ENCODE data around the gene USP24. TPM values are rescaled to one million over a fixed set of nuclear protein-coding genes. Genes with fewer than 3 reads are reported as not detected.
"Not testable (repeated sequence)": the region's sequence is repeated elsewhere in the genome, so short reads cannot be mapped to it uniquely, and the experiment has no call there.

The USP24 gene
- total RNA-seq, 1 donor from 2014 or later = 21.8 TPM

DNA sequence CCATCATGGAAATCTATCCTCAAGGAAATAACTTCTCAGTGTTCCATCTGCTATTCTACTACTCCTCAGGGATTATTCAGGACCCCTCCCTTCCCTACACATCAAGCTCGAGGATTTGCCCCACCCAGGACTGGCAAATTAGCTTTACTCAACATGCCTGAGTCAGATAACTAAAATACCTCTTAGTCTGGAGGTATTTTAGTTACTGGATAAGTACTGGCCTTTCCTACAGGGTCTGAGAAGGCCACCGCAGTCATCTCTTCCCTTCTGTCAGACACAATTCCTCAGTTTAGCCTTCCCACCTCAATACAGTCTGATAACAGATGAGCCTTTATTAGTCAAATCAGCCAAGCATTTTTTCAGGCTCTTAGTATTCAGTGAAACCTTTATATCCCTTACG, 188.5 kb downstream of the USP24 start:
- ATAC-seq = not testable (repeated sequence)

DNA sequence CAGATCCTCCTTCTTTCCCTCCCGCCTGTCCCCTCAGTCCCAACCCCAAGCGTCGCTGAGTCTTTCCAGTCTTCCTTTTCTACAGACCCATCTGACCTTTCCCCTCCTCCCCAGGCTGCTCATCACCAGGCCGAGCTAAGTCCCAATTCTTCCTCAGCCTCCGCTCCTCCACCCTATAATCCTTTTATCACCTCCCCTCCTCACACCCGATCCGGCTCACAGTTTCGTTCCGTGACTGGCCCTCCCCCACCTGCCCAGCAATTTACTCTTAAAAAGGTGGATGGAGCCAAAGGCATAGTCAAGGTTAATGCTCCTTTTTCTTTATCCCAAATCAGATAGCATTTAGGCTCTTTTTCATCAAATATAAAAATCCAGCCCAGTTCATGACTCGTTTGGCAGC, 191.0 kb downstream of the USP24 start:
- ATAC-seq = not testable (repeated sequence)

DNA sequence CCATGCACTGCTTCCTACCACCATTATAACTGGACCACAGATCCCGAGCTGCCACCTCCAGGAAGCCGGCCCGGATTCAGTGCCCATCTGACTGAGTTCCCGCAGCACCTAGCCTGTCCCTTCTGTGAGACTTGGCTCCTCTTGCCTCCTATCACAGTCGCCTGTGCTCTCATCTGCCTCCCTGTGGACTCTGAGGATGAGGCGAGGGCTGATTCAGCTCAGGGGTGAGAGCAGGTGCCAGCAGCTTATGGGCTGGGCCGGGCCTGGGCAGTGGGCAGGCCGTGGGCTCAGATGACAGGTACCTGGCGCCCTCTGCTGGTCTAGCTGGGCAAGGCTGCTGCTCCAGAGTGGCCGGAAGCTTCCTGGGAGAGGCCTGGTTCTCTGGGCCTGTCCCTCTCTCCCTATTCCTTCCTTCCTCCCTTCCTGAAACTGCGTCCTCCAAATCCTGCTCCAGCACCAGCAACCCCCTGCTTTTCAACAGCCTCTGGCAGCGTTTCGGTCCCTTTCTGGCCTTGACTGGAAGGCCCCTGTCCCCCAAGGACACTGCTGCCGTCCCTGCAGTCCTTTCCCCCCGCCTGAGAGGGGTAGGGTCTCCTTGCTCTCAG, 193.1 kb downstream of the USP24 start:
- peak; percentile 100 for ATAC-seq

DNA sequence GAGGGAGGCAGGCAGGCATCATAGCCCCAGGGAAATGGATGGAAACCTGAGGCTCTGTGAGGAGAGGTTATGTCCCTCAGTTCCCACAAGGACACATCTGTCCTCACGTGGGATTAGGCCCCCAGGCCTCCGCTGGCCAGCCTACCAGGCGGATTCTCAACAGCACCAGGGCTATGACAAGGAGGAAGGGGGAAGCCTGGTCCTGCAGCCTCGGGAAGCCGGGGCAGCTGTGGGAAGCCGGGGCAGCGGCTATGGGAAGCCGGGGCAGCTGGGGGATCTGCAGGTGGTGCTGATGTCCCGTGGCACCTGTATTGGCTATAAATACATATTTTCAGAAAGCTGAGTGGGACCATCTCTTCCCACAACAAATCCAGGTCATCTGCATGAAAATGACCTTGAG, 196.8 kb downstream of the USP24 start:
- ATAC-seq = no peak

Other genes with a start within 250 kb of the USP24 start
- 1.4 TPM for gene TMEM61, start 234.7 kb downstream of the USP24 start, total RNA-seq
- not detected for gene BSND, start 216.4 kb downstream of the USP24 start, total RNA-seq
- 18.3 TPM for gene PCSK9, start 175.8 kb downstream of the USP24 start, total RNA-seq